Stimulated activated CD4-positive, alpha-beta T cell treated with anti-CD3 and anti-CD28 coated beads, TNF-alpha, amount 100 ng/mL, for 48 hours (primary cell): ENCODE results near the gene GIPC3.
"Not testable (repeated sequence)": the region's sequence is repeated elsewhere in the genome, so short reads cannot be mapped to it uniquely, and the experiment has no call there.

Source experiments
- DNase-seq, 3 donors: peaks; one replicate each; pipeline ENCODE4 v3.0.0-alpha.2; 2020; ENCODE audit warnings: low read depth in 3 of 3

GIPC3 gene

DNA sequence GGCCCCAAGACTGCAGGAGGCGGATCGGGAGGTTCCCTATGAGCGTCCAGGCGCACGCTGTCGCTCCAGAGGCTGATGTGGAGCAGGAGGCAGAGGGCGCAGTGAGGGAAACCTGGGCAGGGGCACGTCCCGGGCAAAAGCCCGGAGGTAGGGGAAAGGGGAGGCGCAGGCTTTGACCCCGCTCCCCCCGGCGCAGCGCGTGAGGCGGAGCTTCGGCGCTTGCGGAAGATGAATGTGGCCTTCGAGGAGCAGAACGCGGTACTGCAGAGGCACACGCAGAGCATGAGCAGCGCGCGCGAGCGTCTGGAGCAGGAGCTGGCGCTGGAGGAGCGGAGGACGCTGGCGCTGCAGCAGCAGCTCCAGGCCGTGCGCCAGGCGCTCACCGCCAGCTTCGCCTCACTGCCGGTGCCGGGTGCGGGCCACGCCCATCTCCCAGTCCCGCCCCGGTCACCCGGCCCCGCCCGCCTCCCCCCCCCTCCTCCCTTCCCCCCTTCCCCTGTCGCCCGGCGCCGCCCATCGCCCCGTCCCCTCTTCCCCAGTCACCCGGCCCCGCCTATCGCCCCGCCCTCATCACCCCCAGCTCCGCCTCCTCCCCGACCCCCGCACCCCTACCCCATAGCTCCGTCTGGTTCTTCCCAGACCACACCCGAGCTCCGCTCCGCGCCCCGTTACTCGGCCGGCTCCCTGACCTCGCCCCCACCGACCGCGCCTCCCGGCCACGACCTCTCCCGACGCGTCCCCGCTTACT, 8.4 kb upstream of the GIPC3 start:
- no peak for DNase-seq

DNA sequence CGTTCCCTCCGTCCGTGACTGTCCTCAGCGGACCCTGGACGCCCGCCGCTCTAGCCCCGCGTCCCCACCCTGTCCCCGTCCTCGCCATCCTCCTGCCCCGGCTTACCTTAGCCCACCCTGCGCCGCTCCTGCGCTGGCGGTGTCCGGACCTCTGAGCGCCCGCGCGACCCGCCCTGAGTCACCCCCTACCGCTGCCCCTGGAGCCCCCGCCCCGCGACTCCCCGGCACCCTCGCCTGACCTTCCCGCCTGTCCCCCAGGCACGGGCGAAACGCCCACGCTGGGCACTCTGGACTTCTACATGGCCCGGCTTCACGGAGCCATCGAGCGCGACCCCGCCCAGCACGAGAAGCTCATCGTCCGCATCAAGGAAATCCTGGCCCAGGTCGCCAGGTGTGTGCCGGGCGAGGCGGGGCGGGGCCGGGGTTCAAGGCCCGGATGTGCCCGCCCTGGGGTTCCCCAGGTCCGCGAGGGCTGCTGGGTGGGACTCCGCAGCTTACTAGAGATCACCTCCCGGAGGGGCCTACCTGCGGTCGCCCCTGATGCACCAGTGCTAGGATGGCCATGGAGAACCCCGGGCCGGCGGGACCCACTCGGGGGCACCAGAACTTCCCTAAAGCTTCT, 7.4 kb upstream of the GIPC3 start:
- DNase-seq, result no peak

DNA sequence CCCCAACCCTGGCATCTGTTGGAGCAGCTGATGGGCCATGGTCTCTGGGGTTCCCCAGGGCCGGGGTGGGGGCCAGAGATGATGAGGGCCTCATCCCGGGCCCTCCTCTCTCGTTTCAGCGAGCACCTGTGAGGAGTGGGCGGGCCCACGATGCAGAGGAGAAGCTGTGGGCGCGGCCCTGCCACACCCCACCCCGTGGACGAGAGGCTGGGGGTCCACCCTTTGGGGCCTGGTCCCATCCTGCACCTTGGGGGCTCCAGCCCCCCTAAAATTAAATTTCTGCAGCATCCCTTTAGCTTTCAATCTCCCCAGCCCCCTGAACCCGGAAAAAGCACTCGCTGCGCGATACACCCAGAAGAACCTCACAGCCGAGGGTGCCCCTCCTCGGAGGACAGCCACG, 6.9 kb upstream of the GIPC3 start:
- no peak for DNase-seq

DNA sequence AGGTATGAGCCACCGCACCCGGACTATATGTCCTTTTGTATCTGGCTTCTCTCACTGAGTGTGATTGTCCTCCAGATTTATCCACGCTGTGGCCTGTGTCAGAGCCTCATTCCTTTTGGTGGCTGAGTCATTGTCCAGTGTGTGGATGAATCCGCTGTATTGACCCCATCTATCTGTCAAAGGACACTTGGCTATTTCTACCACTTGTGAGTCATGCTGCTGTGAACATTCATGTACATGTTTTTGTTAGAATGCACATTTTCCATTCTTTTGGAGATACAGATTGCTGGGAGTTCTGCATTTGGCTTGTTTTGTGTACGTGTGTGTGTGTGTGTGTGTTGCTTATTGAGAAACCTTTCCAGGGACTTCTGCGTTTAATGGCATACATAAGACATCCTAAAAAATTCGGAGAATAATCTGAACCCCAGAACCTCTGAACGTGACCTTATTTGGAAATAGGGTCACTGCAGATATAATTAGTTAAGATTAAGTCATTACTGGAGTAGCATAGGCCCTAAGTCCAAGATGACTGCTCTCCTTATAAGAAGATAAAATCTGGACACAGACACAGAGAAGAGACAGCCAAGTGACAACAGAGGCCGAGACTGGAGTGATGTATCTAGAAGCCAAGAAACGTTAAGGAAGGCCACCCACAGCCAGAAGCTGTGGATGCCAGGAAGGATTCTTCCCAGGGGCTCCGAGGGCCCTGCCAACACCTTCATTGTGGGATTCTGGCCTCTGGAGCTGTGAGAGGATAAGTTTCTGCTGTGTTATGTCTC, 4.9 kb upstream of the GIPC3 start:
- DNase-seq, result no peak

DNA sequence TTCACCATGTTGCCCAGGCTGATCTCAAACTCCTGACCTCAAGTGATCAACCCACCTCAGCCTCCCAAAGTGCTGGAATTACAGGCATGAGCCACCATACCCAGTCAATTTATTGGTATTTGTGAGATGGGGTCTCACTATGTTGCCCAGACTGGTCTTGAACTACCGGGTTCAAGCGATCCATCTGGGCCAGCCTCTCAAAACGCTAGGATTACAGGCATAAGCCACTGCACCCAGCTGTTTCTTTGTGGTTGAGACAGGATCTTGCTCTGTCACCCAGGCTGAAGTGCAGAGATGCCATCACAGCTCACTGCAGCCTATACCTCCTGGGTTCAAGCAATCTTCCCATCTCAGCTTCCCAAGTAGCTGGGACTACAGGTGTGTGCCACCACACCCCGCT, 3.5 kb upstream of the GIPC3 start:
- not testable (repeated sequence) for DNase-seq

DNA sequence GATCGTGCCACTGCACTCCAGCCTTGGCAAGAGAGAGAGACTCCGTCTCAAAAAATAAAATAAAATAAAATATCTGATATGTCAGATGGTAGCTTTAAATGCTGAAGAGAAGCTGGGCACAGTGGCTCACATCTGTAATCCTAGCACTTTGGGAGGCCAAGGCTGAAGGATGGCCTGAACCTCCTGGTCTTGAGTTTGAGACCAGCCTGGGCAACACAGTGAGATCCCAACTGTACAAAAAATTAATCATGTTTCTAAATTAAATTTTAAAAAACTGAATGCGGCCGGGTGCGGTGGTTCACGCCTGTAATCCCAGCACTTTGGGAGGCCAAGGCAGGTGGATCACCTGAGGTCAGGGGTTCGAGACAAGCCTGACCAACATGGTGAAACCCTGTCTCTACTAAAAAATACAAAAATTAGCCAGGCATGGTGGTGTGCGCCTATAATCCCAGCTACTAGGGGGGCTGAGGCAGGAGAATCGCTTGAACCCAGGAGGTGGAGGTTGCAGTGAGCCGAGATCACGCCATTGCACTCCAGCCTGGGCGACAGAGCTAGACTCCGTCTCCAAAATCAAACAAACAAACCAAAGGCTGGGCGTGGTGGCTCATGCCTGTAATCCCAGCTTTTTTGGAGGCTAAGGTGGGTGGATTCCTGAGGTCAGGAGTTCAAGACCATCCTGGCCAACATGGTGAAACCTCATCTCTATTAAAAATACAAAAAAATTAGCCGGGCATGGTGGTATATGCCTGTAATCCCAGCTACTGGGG, 1.1 kb upstream of the GIPC3 start:
- not testable (repeated sequence) for DNase-seq

DNA sequence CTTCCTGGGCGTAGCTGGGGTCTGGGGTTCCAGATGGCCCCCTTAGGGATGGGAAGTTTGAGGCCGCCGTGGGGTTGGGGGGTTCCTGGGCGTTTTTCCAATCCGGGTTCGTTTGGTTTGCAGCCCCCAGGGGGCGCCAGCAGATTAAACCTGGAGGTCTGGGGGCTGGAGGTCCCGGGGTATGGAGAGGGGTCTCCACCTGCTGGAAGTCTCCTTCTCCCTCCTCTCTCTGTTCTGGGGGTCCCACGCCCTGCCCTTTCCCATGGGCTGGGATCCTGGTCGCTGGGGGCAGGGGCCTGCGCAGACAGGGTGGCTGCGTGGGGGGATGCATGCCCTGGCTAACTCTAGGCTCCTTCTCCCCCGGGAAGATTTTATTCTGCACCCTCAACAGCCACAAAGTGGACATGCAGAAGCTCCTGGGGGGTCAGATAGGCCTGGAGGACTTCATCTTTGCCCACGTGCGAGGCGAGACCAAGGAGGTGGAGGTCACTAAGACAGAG, 899 bp downstream of the GIPC3 start:
- no peak for DNase-seq

DNA sequence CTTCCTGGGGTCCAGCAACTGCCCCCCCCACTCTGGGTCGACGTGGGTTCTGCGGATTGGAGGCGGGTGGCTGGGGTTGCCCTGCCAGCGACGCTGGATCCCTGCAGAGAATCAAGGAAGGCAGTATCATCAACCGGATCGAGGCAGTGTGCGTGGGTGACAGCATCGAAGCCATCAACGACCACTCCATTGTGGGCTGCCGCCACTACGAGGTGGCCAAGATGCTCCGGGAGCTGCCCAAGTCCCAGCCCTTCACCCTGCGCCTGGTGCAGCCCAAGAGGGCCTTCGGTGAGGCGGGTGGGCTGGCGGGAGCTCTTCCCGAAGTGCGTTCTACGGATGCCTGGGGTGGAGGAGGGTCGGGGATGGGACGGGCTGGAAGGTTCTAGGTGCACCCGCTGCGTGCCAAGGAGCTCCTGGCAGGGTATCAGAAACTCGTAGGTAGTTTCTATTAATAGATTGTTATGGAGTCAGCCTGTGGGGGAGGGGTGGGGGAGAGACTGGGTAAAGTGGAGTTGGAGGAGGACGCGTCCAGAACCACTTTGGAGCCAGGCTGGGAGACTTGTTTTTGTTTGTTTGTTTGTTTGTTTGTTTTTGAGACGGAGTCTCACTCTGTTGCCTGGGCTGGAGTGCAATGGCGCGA, 1.5 kb downstream of the GIPC3 start:
- no peak for DNase-seq

DNA sequence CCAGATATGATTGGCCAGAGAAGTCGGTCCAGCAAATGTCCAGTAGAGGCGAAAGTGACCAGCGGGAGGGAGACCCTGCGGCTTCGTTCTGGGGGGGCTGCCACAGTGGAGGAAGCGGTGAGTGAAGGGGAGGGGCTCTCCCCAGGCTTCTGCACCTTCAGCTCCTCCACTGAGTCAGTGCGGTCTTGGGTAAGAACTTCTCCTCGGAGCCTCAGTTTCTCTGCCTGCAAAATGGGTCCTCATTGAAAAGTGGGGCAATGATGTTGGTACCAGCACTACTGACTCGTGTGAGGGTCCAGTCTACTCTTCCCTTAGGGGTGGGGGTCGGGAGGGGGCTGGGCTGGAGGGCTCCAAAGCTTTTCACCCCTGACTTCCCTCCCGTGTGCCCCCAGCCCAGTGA, 4.2 kb downstream of the GIPC3 start:
- DNase-seq, result no peak

DNA sequence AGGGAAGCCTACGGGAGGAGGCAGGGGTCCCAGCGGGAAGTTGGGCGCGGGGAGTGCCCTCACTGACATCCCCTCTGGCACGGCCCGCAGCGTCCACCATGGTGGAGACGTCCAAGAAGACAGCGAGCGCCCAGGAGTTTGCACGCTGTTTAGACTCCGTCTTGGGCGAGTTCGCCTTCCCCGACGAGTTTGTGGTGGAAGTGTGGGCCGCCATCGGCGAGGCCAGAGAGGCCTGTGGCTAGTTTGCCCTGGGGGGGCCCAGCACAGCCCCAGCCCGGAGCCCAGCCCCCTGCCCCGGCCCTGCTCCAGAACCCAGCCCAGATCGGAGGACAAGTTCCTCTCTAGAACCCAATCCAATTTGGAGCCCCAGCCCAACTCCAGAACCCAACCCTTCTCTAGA, 4.7 kb downstream of the GIPC3 start:
- DNase-seq, result no peak

DNA sequence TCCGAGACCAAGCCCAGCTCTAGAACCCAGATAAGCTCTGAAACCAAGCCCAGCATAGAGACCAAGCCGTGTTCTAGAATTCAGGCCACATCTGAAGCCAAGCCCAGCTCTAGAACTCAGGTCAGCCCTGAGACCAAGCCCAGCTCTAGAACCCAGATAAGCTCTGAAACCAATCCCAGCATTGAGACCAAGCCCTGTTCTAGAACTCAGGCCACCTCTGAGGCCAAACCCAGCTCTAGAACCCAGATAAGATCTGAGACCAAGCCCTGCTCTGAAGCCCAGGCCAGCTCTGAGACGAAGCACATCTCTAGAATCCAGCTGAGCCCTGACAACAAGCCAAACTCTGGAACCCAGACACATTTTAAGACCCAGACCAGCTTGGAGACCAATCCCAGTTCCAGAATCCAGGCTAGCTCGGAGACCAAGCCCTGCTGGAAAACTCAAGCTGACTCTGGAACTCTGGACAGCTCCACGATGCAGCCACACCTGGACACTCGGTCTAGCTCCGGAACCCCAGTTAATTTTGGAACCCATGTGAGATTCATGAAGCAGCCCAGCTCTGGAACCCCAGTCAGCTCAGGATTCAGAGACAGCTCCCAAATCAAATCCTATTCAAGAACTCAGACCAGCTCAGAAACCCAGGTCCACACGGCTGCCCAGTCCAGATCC, 5.8 kb downstream of the GIPC3 start:
- no peak for DNase-seq

DNA sequence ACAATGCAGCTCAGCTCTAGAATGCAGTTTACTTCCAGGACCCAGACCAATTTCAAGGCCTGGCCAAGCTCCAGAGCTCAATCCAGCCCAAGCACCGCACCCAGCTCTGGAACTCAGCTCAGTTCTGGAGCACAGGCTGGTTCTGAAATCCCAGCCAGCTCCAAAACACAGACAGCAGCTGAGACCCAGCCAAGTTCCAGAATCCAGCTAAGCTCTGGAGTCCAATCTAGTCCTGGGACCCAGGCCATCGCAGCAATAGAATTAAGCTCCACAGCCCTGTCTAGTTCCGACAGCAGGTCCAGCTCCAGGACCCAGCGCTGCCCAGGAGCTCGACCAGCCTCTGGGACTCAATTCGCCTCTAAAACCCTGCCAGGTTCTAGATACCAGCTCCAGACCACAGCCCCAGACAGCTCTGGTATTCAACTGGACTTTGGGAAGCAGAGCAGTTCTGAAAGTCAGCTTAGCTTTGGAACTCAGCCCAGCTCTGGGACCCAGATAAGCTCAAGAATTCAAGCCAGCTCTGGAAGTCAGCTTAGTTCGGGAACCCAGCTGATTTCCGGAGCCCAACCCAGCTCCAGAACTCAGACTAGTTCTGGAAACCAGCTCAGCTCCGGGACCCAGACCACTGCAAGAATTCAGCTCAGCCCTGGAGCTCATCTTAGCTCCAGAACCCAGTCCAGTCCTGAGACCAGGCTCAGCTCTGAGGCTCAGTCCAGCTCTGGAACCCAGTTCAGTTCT, 6.8 kb downstream of the GIPC3 start:
- DNase-seq, result no peak

DNA sequence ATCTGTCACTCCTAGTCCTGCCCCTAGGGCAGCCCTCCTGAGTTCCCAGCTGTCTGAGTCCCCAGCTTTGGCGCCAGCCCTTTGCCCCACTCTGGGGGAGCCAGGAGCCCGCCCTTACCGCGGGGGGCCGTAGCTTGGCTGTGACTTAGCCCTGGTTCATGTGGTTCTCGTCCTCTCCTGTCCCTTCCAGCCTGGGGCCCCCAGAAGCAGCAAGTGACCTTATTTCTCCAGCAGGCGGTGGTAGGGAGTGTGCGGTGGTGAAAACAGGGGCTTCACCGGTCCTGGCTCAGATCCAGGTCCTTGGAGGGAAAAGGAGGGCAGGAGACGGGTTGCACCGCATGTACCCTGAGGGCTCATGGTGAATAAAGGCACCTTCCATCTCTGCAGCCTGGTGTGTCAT, 7.9 kb downstream of the GIPC3 start:
- no peak for DNase-seq

DNA sequence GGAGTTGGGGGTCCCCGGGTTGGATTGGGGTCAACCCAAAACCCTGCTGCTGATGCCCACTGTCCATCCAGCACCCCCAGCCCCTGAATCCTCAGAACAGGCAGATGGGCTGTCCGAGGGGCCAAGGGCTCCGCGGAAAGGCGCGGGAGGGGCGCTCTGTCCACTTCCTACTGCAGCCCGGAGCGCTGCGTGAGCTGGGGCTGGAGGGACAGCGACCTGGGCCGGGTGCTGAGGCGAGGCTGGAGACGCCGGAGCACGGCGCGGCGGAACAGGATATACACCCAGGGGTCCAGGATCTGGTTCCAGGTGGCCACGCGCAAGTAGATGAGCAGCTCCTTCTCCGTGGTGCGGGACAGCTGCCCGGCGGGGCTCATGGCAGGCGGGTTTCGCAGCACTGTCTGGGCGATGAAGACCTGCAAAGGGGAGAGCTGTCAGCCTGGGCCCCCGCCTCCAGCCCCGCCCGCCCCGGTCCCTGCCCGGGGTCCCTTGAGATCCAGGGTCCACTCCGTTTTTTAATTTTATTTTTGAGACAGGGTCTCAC, 10.3 kb downstream of the GIPC3 start:
- no peak for DNase-seq

DNA sequence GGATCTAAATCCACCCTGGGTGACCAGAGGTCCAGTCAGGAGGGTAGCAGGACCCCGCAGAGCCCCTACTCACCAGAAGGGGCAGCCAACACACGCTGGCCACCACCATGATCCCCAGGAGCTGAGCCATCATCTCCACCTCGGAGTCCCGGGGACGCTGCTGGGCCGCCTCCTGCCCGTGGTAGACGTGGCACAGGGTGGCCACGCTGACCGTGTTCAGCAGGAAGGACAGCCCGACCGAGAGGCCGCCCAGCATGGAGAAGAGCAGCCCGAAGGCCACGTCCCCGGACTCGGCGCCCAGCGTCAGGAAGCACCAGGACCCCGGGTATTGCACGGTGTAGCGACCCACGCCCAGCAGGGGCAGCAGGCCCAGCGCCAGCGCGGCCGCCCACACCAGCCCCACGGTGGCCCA, 14.5 kb downstream of the GIPC3 start:
- no peak for DNase-seq

DNA sequence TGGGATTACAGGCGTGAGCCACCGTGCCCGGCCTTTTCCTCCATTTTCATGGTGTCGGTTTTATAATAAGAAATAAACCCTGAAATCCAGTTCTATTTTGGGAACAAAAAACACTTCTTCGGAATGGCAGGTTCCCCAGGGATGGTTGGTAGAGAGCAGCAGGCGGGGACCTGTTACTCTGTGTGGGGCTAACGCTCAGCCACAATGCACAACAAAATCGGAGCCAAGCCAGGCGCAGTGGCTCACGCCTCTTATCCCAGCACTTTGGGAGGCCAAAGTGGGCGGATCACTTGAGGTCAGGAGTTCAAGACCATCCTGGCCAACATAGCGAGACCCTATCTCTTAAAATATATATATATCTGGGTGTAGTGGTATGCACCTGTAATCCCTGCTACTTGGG, 15.7 kb downstream of the GIPC3 start:
- no peak for DNase-seq

DNA sequence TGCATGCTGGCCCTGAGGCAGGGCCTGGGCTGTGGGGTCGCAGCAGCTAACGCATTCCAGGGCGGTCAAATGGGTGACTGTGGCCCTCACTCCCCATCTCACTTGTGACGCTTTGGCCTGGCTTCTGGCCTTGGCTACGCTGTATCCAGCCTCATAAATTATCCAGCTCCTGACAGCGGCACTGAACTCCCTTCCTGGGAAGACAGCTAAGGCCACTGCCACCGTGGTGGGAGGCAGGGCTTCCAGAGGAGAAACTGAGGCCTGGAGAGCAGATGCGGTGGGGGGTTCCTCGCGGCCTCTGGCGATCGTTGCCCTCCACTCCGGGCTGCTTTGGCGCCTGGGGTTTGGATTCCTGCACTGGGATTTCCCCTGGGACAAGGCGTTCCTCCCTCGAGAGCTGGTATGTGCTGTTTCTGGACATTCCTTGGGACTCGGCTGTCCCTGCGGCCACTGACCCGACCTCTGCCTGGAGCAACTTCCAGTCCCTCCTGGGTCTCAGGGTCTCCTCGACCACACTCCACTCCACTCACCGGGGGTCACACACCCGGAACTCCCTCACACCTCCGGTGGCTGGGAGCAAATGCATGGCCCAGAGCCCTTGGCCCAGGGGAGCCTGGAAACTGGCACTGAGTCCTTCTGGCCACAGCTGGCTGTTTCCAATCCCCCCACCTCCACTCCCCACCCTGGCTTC, 18.0 kb downstream of the GIPC3 start:
- DNase-seq, result no peak

DNA sequence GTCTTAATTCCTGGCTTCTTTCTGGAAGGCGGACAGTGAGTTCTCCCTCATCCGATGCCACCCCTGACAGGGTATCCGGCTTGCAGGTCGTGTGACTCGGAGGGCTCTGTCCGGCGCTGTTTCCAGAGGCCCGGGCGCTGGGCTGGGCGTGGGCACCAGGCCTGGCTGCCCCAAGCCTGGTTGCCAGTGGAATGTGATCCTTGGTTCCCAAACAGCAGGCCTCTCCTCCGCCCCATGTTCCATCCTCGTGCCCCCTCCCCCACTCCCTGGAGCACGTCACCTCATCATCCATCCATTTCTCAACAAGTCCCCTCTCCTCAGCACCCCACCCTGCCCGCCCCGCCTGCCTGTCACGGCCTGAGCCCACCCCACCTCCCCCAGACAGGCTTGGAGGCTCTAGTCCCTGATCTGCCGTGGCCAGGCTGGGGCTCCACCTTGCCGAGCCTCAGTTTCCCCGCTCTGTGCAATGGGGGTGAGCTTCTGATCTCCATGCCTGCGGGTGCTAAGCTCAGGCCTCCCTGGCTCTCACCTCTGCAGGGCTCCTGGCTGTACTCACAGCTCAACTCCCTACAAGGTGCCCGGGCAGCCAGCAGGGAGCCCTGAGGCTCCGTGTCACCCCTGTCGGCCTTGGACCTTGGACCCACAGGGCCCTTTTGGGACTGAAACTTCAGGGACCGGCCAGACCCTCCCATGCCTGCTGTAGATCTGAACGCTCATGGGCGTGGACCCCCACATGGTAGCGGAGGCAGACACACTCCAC, 19.1 kb downstream of the GIPC3 start:
- no peak for DNase-seq

DNA sequence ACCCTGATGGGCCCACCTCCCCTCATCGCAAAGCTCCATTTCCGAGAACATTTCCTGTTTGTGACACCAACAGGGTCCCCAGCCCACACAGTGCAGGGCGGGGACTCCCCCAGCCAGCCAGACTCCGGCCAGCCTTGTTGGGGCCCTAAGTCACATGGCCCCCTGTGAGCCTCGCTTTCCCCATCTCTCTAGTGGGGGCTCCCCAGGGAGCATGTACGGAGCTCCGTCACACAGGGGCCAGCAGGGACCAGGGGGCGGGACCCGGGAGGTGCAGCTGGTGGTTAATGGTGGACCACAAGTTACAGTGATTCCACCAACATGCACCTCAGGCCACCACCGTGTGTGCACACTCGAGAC, 19.7 kb downstream of the GIPC3 start:
- DNase-seq, result no peak
